GM04504 (cell line): ENCODE measurements around the gene TMEM213.

Experiments used
- DNase-seq: peaks from one replicate; pipeline ENCODE4 v3.0.0-alpha.2; 2012; ENCODE audit warnings: low read depth

The TMEM213 gene, protein sequence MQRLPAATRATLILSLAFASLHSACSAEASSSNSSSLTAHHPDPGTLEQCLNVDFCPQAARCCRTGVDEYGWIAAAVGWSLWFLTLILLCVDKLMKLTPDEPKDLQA

DNA sequence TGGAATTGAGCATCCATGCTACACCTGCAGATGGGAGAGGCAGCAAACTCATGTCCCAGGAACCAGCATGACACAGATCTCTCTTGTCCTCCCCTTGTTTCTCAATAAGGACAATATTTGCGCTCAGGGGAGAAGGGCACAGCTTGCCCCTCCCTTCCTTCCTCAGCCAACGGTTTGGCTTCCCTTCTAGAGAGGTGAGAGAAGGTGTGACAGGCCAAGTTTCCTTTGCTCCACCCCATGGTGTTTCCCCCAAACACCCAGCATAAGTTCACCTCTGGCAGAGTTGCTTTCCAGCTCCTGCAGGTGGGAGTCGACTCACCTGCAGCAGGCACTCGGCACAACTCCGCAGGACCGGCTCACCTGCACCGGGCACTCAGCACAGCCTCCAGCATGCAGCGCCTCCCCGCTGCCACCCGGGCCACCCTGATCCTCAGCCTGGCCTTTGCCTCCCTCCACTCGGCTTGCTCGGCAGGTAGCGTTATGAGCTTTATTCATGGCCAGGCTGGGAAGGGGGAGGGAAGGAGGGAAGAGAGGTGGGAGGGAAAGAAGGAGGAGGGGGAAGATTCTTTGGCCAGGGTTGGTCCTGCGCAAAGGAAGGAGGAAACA, at the start of gene TMEM213, which contains the start of gene ATP6V0A4:
TSS of gene TMEM213 (plus strand) at position 280 of the 606 bp plus-strand sequence. CDS start at position 391, 111 bp downstream.
TSS of gene ATP6V0A4 (minus strand) at position 482 of the 606 bp plus-strand sequence. CDS start 26,949 bp downstream, outside the sequence.
- no peak for DNase-seq

DNA sequence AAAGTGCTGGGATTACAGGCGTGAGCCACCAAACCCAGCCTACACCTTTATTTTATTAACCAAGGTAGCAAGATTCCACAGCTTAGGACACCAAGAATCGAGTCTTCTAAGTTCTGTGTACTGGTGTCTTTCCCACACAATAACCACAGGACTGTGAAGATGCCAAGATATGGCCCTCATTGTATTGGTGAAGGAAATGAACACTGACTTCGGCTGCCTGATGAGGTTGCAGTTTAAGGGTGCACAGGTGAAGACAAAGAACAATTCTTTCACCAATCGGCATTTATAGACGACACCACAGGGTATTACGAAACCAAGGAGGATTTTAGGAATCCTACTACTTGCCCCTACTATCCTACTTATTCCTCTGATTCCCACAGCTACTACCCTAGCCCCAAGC, 49.1 kb upstream of the TMEM213 start:
- no peak for DNase-seq

DNA sequence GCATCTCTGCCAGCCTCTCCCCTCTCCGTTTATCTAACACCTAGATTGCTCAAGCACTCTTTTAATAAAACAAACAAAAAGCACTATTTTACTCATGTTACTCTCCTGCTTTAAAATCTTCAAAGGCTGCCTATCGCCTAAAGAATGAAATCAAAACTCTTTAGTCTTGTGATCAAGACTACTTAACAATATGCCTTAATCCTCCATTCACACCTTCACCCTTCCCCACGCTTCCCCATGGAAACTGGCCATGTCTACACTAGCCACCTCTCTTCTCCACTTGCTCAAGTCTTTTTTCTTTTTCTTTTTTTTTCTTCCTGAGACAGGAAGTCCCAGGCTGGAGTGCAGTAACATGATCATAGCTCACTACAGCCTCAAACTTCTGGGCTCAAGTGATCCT, 47.8 kb upstream of the TMEM213 start:
- no peak for DNase-seq

DNA sequence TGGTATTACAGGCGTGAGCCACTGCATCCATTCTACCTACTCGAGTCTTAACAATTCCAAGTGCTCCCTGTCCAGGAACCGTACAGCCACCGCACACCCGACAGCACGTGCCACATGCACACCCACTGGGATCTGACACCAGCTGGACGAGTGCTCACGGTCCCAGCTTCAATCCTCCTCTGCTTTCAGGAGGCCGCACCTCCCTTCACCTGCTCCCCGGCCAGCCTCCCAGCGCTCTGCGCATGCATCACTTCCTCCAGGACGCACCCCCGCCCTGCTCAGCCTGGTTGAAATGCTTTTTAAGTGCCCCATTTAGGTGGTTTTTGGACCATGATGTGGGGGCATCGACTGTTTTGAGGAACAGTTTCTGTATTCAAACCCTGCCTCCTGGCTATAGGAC, 47.3 kb upstream of the TMEM213 start:
- DNase-seq = no peak

DNA sequence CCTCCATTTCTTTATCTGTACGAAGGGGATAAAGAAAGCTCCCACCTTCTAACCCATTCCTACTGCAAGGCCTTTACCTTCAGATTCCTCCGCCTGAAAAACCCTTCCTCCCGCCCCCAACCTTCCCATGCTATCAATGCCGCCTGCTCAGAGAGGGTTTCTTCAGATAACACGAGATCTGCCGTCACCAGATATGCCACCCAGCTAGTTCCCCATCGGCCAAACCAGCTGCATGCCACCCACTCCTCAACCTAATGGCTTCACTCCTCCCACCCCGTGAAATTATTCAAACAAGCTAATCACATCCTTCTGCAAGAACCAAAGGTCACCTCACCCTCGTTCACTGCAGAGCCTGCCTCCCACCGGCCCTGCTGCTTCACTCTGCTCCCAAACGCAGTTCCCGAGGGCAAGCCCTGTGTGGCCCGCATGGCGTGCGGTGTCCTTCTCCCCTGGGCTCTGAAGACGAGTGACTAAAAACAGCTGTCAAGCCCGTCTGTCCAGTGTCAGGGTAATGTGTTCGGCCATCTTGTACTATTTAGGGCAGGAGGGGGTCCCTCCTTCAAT, 46.8 kb upstream of the TMEM213 start:
- DNase-seq = no peak

DNA sequence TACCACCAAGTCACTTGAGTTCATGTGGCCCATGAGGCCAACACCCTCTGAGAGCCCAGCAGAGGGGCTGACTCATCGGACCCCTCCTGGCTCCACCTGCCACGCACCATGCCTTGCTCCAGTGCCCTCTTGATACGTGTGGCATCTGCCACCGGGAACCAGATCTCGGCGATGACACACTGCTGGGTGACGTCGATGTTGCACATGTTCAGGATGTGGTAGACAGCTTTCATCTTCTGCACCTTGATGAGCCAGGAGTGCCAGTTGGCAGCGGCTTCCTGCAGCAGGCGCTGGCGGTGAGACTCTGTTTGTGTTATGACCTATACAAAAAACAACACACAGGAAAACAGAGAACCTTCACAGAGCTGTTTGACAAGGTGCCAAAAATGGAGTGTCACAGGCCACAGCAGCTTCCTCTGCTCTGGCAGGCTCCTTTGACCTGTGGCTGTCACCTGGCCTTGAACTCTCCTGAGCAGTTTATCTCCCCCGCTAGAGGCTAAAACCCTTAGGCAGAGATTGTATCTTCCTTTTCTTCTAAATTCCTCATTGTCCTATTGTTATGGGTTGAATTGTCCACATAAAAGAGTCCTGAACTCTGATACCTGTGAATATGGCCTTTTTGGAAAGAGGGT, 45.2 kb upstream of the TMEM213 start:
- DNase-seq = no peak

DNA sequence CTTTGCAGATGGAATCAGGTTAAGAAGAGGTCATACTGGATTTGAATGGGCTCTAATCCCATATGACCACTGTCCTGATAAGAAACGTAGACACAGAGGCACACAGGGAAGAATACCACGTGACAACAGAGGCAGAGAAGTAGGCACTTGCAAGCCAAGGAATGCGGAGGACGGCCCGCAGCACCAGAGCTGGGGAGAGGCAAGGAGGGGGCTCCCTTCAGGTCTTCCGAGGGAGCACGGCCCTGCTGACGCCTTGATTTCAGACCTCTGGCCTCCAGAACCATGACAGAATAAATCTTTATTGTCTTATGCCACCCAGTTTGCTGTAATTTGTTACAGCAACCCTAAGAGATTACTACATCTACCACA, 44.7 kb upstream of the TMEM213 start:
- no peak for DNase-seq

DNA sequence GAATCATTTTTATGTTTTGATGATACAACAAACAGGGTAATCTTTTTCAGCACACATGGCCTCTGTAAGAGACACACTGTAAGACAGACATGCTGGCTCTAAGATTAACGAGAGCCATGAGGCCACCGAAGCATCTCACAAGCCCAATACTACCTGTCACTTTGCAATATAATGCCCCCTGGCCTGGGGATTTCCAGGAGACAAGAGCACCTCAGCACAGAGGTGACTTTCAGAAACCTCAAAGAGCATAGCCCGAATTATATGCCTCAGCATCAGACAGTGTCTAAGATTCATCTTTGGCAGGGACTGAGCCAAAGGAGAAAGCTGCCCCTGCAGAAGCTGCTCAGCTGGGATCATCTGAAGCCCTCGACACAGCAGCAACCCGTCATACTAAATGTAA, 44.2 kb upstream of the TMEM213 start:
- DNase-seq = no peak

DNA sequence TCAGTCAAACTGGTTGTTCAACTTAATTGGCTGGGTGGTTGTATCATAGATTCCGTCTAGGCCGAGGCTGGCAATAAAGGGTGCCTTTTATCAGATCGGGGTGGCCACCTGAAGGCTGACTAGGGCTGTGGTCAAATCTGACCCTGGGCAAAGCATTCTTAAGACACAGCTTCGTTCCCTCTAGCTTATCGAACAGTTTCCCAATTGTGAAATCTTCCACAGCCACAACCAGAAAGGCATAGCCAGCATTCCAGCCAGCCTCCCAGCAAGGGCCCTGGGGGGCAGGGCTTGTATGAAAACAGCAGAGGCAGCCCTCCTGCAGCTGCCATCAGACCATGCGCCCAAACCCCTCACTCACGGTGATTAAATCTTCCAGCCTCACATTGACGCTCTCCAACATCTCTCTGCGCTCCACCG, 42.5 kb upstream of the TMEM213 start:
- no peak for DNase-seq

DNA sequence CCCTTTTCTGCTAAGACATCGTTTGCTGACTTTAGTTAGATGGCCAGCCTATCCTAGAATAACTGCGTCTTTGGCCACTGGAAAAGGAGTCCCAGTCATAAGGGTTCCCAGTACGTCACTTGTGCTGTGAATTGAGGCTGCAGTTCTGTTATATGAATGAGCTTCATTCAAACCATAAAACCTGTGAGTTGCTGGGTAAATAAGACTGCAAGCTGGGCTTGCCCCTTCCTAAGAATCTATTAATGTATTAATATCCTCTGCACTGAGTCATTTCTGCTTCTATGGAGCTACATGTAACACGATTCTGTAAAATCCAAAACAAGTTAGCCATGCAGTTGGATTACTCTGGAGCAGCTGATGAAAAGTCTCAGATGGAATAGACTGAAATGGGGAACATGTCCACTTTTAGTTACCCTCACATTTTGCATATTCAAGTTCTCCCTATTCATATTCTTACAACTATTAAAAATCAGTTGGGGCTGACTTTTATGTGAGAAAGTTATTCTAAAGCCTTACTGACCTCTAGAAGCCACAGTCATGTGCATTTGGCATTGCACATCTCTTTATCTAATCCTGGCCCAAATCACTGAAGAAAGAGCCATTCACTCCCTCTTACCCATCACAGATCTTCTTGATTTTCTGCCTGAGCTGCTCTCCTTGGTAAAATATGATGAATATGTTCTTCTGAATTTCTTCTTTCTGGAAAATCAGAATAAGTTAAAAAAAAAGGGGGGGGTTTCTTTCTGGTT, 41.8 kb upstream of the TMEM213 start:
- no peak for DNase-seq

DNA sequence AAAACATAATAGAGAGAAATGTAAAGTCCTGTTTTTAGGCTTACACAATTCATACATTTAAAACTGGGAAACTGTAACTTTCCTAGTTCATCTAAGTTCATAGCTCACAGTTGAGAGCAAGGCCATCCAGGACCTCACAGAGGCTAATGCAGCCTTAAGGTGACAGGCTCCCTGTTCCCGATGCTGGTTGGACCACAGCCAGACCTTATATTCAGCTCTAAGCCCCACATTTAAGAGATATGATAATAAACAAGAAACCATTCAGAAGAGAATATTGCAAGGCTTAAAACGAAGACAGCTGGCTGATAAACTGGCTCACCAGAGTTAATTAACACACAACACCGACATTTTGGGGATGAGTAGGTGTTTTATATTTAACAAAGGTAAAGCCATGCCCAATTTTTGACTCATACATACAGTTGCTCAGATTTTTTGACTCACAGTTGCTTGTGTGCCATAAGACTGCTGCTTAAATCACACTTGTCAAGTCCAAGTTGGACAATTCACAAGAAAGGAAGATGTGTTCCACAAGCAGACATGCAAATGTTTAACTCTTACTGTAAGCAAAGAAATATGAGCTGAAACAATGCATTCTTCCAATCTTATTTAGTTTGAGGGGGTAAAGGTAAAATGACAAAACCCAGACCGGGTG, 41.1 kb upstream of the TMEM213 start:
- no peak for DNase-seq

DNA sequence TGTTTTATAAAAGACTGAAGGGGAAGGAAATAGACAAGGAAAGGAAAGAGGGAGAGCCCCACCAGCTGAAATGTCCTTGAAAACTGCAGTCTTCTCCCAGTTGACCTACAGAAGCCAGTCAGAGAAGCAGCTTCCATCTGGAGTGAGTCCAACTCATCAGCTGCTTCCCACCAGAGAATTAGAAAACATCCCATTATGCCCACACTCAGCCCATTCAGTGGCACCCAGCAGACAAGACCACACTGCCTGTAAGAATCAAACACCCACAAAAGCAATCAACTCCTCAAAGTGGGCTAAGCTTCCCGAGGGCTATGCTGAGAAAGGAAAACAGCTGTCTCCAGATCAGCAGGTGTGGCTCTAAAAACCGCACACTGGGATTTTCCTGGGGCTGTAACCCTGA, 29.6 kb upstream of the TMEM213 start:
- no peak for DNase-seq

DNA sequence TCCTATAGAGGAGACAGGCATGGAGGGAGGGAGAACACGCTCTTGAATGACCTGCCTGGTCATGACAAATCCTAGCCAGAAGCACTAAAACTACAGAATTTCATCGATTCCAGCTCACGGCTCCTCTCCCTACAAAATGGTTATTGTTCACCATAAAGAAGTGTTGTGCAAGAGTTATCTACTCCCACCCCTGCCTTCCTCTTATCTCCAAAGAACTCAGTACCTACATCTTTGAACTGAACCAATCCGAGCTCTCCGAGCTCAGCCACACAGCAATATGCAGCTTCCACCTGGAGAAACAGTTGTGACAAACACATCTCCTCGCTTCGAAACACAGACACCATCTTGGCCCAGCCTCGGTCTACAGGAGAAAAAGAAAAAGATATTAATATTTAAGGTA, 26.9 kb upstream of the TMEM213 start:
- no peak for DNase-seq

DNA sequence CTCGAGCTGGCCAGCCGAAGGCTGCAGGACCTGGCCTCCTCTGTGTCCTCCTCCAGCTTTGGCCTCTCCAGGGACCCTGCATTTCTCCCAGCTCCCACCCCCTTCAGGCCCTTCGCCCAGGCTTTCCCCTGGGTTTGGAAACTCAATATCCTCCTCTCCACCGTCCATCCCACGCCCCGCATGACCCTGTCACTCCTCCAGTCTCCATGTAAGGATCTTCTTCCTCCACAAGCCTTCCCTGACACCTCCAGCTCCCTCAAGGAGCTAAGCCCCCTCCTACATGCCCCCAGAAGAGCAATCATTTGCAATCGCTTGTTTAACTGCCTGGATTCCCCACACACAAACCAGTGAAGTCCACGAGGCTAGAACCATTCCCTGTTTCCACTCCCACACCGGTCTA, 24.6 kb upstream of the TMEM213 start:
- no peak for DNase-seq

DNA sequence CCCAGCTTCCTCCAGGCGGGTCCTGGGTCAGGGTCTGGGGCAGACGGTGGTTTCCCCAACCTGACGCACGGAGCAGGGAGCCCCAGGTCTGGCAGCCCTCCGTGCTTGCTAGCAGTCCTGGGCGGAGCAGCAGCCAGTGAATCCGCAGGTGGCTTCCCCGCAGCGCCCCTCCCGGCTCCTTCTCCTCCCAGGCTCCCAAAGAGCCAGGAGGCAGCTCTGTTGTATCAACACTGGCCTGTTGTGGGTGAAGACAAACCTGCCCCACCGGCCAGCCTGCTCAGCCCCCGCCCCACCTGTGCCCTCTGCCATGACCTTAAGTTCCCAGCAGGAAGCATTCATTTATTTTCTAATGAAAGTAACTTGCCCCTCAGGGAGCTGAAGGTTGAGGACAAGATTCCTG, 24.0 kb upstream of the TMEM213 start:
- no peak for DNase-seq

DNA sequence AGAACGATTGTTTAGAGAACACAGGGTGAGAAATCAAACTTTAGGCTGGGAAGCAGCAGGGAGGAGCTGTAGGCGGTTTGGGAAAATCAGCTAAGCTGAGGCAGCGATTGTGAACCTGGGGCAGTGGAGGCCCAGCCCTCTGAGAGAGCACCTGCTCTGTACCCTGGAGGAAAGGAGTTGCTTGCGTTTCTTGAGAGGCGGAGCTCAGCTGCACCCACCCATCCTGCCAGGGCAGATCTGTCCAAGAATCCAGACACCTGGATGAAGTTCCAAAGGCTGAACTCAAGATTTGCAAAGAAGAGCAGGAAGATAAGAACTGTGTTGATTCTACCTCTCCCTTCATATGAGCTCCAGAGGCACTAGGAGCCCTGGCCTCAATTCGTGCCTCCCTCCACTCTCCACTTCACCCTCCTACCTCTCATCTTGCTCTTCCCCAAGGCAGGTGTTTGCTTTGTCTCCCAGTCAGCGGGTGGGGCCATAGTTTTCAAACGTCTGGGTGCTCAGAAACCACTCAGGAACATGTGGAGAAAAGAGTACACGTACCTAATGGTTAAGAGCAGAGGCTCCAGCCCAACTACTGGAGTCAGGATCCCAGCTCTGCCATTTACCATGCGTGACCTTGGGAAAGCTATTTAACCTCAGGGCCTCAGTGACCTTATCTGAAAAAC, 21.5 kb upstream of the TMEM213 start:
- DNase-seq = no peak

DNA sequence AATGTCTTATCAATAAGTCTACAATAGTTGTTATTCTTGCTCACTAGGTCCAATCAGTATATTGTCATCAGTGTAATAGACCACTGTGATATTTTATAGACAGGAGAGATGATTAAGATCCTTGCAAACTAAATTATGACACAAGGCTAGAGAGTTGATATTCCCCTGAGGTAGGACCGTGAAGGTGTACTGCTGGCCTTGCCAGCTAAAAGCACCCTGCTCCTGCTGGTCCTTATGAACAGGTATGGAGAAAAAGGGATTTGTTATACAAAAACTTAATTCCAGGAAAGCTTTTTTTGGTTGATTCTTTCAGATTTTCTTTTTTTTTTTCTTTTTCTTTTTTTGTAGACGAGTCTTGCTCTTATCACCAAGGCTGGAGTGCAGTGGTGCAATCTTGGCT, 16.8 kb upstream of the TMEM213 start:
- no peak for DNase-seq

DNA sequence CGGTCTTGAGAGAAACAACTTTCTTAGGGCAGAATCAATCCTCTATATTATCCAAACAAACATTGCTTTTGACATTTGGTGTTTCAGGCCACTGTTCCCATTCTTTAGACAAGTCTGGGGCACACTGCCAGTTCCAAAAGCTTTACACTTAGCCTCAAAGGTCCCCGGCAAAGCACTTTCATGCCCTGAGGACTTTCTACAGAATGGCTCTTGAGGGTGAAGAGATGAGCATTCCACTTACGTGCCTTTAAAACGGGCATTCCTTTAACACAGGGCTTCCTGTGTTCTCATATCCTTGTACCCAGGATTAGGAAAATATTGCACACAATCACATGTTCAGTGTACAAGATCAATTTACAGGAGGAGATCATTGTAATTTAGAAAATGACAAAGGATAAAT, 13.1 kb upstream of the TMEM213 start:
- DNase-seq = no peak

DNA sequence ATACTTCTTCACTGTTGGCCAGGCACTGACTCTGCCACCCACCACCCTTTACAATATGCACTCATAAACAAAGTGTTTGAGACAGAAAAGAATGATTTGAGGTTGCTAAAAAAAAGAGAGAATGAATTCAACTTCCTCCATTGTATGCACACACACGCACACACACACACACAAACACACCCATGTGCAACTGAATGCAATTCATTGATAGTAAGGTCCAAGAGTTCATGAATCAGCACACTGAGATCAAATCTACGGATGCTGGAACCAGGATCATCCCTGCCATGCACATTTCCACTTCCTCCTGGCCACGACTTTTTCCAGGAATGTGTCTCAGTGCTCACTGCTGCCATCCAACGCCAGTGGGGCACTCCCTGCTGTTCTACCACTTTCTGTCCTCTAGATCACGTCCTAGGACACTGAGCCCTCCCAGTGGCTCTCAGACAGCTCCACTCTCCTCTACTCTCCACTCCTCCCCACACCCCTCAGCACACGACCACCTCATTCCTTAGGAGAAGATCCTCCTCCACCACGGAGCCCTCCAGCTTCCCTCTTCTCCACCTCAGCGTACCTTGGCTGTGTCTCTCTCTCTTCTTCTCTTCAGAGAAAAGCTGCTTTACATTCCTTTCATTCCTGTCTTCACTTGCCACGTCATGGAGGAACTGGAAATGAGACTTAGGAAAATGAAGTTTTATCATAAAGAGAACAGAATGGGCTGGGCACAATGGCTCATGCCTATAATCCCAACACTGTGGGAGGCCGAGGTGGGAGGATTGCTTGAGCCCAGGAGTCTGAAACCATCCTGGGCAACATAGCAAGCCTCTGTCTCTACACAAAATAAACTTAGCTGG, 12.0 kb upstream of the TMEM213 start:
- no peak for DNase-seq

DNA sequence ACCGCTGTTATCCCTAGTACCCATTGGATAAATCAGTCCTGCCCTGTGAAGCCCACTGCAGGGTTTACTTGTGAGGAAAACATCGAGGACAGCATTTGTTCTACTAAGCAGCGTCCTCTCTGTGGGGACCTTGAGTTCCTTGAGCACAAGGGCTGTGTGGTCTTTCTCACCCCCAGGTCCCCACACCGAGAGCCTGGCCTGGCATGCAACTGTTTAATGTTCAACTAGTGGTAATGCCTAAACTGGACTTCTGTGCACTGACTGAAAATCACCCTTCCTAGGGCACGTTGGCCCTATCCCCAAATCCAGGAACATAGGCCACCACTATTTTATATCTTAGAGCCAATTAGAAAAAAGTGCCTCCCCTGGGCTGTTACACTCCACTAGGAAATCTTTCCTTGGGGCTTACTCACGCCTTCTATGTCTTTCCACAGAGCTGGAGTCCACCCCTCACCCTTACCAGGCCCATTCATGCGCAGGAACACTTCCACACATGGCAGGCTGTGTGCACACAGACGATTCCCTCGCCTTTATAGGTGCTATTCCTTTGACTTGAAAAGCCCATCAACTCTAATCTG, 1.7 kb upstream of the TMEM213 start:
- DNase-seq = no peak
